ENCODE measurements around the gene CMTM8.
A peak's percentile ranks its signal among the peaks of the same experiment; 100 is the strongest.
"Not testable (repeated sequence)": the region's sequence is repeated elsewhere in the genome, so short reads cannot be mapped to it uniquely, and the experiment has no call there.

The CMTM8 gene

DNA sequence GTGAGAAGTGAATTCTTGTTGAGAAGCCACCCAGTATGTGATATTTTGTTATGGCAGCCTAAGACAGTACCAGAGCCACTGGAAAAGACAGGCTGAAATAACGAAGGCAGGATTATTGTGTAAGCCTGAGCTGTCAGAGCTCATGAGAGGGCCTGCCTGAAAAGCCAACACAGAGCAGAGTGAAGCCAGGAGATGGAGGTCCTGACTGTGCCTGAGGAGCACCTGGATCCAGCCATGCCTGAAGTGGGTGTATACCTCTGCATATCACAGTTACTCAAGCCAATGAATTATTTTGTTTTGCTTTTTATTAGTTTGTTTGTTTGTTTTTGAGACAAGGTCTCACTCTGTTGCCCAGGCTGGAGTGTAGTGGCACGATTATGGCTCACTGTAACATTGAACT, 149.0 kb downstream of the CMTM8 start:
- DNase-seq: no peak

GRCh38 chr3:32389577-32389976, 151.1 kb downstream of the CMTM8 start:
- not testable (repeated sequence) for DNase-seq

DNA sequence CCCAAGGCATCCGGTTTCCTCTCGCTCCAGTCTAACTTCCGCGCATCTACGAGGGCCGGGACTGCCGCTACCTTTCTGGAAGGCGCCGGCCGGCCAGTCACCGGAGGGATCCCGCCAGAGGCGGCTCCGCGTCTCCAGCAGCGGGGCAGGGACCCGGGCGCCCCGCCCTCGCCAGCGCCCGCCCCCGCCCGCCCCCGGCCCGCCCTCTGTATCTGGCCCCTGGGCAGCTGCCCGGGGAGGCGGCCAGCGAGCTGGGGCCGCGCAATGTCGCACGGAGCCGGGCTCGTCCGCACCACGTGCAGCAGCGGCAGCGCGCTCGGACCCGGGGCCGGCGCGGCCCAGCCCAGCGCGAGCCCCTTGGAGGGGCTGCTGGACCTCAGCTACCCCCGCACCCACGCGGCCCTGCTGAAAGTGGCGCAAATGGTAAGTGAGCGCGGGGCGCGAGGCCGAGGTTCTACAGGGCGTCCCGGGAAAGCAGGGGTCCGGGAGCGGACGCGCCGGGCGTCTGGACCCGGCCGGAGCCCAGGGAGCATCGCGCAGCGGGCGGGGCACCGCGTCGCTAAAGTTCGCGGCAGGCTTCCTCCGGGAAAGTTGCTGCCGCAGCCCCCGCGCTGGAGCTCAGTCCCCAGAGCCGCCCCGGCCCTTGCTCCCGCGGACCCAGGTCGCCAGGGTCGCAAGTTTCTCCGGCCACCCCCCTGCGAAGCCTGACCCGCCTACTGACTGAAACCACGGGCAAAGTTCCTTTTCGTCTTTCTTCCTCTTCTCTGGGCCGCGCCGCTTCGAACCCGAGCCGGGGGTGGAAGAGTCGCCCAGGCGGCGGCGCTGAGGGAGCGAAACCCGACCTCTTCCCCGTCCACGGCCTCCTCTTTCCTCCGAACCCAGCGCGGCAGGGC, 153.4 kb downstream of the CMTM8 start, which contains the start of gene CMTM7:
Gene CMTM7 (plus strand): TSS at position 211 of the 893 bp plus-strand sequence. CDS start 54 bp downstream, at position 265.
- DNase-seq: no peak

GRCh38 chr3:32392536-32393302, 154.2 kb downstream of the CMTM8 start:
- peak; percentile 42 for DNase-seq

DNA sequence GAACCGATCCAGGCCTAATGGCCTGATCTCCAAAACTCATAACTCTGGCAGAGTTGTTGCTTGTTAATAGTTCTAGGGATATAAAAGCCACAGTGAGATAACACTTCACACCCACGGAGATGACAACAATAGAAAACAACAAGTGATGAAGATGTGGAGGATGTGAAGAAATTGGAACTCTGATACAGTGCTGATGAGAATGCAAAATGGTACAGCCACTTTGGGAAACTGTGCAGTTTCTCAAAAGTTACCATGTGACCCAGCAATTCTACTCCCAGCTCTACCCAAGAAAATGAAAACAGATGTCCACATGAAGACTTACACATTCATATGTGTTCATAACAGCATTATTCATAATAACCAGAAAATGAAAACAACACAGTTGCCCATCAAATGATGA, 157.0 kb downstream of the CMTM8 start:
- DNase-seq: no peak

- DNase-seq: no peak
Observed at GRCh38 chr3:32397941-32398340, 159.5 kb downstream of the CMTM8 start.

- DNase-seq: no peak
Observed at GRCh38 chr3:32398531-32398930, 160.1 kb downstream of the CMTM8 start.

GRCh38 chr3:32399030-32399620, 160.6 kb downstream of the CMTM8 start:
- DNase-seq: peak; percentile 42

GRCh38 chr3:32401126-32401525, 162.6 kb downstream of the CMTM8 start:
- no peak for DNase-seq

- DNase-seq: peak; percentile 85
Observed at GRCh38 chr3:32401556-32402081, 163.1 kb downstream of the CMTM8 start.

DNA sequence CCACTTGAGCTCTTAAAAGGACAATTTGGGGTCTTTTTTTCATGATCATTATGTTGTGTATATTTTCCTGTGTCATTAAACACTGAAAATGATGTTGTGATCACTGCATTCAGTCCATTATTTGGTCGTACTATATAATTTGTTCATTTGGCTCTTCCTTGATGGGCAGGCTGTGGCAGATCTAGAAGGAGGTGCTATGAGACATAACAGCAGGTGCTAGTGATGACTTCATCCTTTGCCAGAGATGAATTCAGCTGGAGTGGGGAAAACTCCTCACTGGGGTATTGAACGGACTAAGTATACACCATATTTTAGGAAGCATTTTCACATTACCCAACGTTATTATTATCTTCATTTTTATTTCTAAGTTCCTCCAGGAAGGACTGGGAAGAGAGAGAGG, 165.2 kb downstream of the CMTM8 start:
- DNase-seq: peak; percentile 43

- DNase-seq: no peak
Observed at GRCh38 chr3:32404714-32405113, 166.2 kb downstream of the CMTM8 start.

DNA sequence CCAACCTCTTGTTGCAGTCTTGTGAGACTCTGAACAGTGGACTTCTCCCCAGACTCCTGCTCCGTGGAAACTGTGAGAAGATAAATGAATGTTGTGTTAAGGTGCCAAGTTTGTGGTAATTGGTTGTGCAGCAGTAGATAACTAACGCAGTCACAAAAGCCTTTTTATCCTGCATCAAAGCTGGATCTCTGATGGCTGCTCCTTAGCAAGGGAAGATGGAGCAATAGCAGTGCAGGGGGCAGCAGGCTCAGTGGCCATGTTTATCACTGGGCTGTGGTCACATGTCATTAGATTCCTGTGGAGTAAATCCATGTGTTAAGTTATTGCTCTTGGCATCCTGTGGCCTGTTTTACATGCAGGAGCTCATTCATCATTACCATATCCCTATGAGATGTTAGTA, 166.7 kb downstream of the CMTM8 start:
- DNase-seq: no peak

- no peak for DNase-seq
Observed at GRCh38 chr3:32405711-32406323, 167.3 kb downstream of the CMTM8 start.

DNA sequence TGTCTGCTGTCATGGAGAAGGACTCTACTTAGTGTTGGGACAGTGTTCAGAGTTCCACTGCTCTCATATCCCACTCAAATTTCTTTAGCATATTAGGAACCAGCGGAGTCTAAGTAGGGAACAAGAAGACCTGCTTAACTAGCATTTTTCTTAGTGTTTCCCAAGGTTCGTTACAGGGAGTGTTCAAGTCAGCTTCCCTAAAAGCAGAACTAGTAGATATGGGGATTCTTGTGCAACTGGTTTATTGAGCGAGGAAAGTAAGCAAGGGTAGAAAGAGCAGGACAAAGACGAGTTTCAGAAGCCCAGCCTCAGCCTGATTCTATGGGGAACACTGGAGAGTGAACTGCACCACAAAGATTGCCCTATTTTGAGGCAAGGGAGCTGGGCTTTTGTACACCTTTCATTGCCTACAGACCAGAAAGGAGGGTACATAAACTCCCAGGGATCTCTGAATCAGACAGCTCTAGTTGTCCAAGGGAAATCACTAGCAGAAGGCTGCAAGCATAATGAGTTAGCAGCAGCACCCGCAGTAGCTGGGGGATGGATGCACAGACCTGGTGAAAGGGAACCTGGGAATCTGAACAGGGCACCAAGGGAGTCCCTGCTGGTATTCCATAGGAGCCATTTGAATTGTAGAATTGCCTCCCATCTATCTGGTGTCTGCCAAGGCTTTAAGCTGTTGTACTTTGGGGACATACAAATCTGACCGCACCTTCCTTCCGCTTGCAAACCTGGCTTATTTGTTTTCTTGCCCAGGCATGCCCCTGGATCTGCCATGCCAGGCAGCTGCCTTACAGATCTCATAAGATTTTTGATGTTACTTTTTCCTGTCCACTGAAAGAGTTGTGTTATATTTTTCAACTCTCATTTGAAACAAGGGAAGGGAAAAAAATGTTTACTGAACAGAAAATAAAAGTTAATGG, 168.3 kb downstream of the CMTM8 start:
- DNase-seq: no peak

DNA sequence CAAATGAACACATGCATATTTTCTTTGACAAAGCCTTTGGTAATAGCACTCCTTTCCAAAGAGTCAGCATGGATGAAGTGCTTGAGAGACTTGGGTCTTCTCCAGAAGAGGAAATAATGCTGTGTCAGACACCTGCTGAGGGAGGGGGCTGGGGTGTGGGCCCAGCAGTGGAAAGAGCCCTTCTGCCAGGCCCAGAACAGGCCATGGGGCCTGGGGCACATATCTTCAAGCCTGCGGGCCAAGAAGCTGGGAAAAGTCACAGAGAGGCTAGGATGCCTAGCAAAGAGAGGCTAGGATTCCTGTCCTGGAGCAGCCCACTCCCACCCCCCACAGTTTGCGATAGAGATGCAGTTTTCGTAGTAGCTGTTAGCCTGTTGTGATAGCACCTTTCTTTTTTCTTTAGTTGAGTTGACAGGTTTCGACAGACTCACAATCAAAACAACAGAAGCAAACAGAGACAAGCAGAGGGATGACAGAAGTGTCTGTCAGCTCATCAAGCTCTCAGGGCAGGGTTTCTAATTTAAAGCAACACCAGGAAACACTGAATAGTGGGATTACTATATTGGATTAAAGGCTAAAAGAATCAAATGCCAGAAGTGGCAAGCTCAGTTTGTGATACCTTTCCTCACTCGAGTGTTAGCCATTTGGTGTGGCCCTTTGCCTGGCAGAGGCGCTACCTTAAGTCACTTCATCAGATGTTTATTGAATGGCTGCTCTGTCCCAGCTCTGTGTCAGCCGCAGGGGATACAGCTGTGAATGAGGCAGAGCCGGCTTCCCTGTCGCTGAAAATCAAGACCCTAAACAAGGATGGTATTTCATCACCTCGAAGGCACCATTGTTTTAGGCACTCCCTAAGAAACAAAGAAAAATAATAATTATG, 172.1 kb downstream of the CMTM8 start:
- DNase-seq: peak; percentile 72

DNA sequence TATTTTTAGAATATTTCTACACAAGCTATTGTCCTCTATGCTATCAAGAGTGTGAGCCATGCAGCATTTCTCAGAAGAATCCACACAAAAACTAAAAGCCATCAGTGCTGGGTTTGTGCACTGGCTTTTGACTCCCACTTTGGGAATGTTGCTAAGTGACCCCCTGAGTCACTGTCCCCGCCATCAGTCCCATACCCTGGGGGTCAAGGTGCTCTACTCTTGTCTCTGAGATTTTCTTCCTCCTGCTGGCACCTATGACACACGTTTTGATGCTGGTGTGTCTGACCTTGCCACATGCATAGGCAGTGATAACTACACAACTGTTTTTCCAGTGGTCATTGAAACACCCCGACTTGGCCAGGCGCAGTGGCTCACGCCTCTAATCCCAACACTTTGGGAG, 173.0 kb downstream of the CMTM8 start:
- DNase-seq: no peak

- peak; percentile 23 for DNase-seq
Observed at GRCh38 chr3:32412887-32413286, 174.4 kb downstream of the CMTM8 start.

- DNase-seq: no peak
Observed at GRCh38 chr3:32413845-32414521, 175.5 kb downstream of the CMTM8 start.

All from NCI-H1092 treated with DMSO at 0.1 percent for 48 hours (cell line).